SU-DHL-6 (cell line): ENCODE results near the gene PTCSC3.

Experiments
- H2AFZ ChIP-seq: fragments of 200-600 bp; sonication (generic); 2 replicates; pipeline ENCODE4 v1.6.1; 2014; ENCODE audit warnings: low read depth, mild to moderate bottlenecking, moderate library complexity, mixed read lengths, antibody characterized with exemption, low read length; ENCODE audit not compliant: severe bottlenecking
- H3F3A ChIP-seq: fragments of 200-600 bp; shearing (Covaris generic); 2 replicates; pipeline ENCODE4 v1.6.0; 2016; ENCODE audit warnings: antibody characterized with exemption, mild to moderate bottlenecking; ENCODE audit not compliant: insufficient read depth
- H3K27ac ChIP-seq: fragments of 200-600 bp; sonication (generic); 2 replicates; pipeline ENCODE4 v1.5.1; 2016; ENCODE audit warnings: low read depth, mild to moderate bottlenecking, low read length, moderate library complexity, mixed read lengths
- H3K27me3 ChIP-seq: fragments of 200-600 bp; sonication (generic), shearing (Covaris generic); 2 replicates; pipeline ENCODE4 v1.6.0; 2014; ENCODE audit warnings: mild to moderate bottlenecking, low read length
- H3K36me3 ChIP-seq: fragments of 200-600 bp; sonication (generic); 2 replicates; pipeline ENCODE4 v1.6.1; 2014; ENCODE audit warnings: mild to moderate bottlenecking, low read length, mixed read lengths
- H3K4me2 ChIP-seq: fragments of 300-600, 200-600 bp; shearing (Covaris generic), sonication (generic); 2 replicates; pipeline ENCODE4 v1.6.0; 2014; ENCODE audit warnings: low read length, low read depth, mild to moderate bottlenecking; ENCODE audit not compliant: poor library complexity, severe bottlenecking
- H3K4me3 ChIP-seq: fragments of 200-600 bp; sonication (generic); 2 replicates; pipeline ENCODE4 v1.5.1; 2014; ENCODE audit warnings: antibody characterized with exemption, low read length, mild to moderate bottlenecking, mixed read lengths; ENCODE audit not compliant: insufficient read depth, poor library complexity, severe bottlenecking
- H3K79me2 ChIP-seq: fragments of 200-600 bp; sonication (generic); 2 replicates; pipeline ENCODE4 v1.6.1; 2014; ENCODE audit warnings: mild to moderate bottlenecking, low read length, moderate library complexity; ENCODE audit not compliant: insufficient read depth
- H3K9ac ChIP-seq: fragments of 200-600 bp; sonication (generic); 2 replicates; pipeline ENCODE4 v1.7.0; 2014; ENCODE audit warnings: mild to moderate bottlenecking, low read length
- H3K9me2 ChIP-seq: fragments of 200-600 bp; sonication (generic); replicated peaks from 2 replicates; pipeline ENCODE4 v1.6.1; 2014; ENCODE audit warnings: low read length; ENCODE audit not compliant: insufficient read depth
- H3K9me3 ChIP-seq: fragments of 200-600 bp; sonication (generic); 2 replicates; pipeline ENCODE4 v1.6.1; 2014; ENCODE audit warnings: low read length, mixed read lengths; ENCODE audit not compliant: insufficient read depth
- H4K20me1 ChIP-seq: fragments of 200-600 bp; sonication (generic); 2 replicates; pipeline ENCODE4 v1.6.1; 2014; ENCODE audit warnings: low read depth, mild to moderate bottlenecking, antibody characterized with exemption, low read length, moderate library complexity, mixed read lengths
- EZH2phosphoT487 ChIP-seq: fragments of 200-600 bp; sonication (generic), shearing (Covaris generic); conservative IDR thresholded peaks from 2 replicates; pipeline ENCODE4 v1.6.1; 2018; ENCODE audit warnings: mild to moderate bottlenecking, antibody characterized with exemption, low read length, moderate library complexity, mixed read lengths
- TF ChIP-seq, protein P1 (sequence below): fragments of 200-600 bp; sonication (generic); IDR thresholded peaks from one replicate; pipeline ENCODE4 v1.5.1; 2017; ENCODE audit warnings: antibody characterized with exemption, mild to moderate bottlenecking, low read length, moderate library complexity; ENCODE audit not compliant: insufficient read depth, poor library complexity, severe bottlenecking

Gene PTCSC3

DNA sequence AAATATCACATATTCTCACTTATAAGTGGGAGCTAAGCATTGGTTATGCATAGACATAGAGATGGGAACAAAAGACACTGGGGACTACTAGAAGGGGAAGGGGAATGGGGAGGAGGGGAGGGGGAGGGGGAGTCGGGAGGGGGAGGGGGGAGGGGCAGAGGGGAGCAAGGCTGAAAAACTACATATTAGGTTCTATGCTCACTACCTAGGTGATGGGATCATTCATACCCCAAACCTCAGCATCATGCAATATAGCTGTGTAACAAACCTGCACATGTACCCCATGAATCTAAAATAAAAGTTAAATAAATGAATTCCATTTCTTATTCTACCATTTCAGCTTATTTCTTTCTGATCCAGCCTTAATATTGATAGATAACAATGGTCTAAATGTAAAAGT, 21.9 kb upstream of the PTCSC3 start:
- H3K9me3 ChIP-seq = no peaks in the 10 kb centered on the region
- no peaks in the 10 kb centered on the region for H3K79me2 ChIP-seq
- H4K20me1 ChIP-seq = no peaks in the 10 kb centered on the region
- TF ChIP-seq, protein P1, sequence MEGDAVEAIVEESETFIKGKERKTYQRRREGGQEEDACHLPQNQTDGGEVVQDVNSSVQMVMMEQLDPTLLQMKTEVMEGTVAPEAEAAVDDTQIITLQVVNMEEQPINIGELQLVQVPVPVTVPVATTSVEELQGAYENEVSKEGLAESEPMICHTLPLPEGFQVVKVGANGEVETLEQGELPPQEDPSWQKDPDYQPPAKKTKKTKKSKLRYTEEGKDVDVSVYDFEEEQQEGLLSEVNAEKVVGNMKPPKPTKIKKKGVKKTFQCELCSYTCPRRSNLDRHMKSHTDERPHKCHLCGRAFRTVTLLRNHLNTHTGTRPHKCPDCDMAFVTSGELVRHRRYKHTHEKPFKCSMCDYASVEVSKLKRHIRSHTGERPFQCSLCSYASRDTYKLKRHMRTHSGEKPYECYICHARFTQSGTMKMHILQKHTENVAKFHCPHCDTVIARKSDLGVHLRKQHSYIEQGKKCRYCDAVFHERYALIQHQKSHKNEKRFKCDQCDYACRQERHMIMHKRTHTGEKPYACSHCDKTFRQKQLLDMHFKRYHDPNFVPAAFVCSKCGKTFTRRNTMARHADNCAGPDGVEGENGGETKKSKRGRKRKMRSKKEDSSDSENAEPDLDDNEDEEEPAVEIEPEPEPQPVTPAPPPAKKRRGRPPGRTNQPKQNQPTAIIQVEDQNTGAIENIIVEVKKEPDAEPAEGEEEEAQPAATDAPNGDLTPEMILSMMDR = no peak
- no peak for TF ChIP-seq EZH2phosphoT487
- H3F3A ChIP-seq = no peaks in the 10 kb centered on the region
- H3K27ac ChIP-seq = no peak overlapping the region
- H3K4me2 ChIP-seq = no peak overlapping the region
- H3K27me3 ChIP-seq = no peaks in the 10 kb centered on the region
- H3K4me3 ChIP-seq = no peak overlapping the region
- H2AFZ ChIP-seq = no peak overlapping the region
- H3K36me3 ChIP-seq = no peaks in the 10 kb centered on the region
- H3K9ac ChIP-seq = no peak overlapping the region
- no peaks in the 10 kb centered on the region for H3K9me2 ChIP-seq

DNA sequence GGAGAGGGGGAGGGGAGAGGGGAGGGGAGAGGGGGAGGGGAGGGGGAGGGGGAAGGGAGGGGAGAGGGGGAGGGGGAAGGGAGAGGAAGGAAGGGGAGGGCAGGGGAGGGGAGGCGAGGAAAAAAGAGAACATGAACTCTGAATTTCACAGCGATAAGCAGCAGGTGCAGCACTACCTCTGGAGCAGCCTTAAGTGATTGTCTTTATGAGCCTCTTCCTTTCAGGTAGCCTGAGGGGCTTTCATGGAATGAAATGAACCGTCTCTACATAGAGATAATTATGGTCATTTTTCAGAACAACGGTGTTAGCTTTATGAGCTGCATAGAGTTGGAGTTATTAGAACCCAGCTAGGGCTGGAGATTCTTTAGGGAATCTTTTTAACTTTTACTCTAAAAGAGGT, 18.1 kb upstream of the PTCSC3 start:
- Histone ChIP-seq H3F3A (no peaks in the 10 kb centered on the region), H4K20me1 (no peaks in the 10 kb centered on the region)

GRCh38 chr14:36192530-36192929, 16.0 kb upstream of the PTCSC3 start:
- TF ChIP-seq, protein P1 = no peak
- no peak for TF ChIP-seq EZH2phosphoT487
- Histone ChIP-seq H3K9me3 (no peaks in the 10 kb centered on the region), H3K9ac (no peak overlapping the region), H3K9me2 (no peaks in the 10 kb centered on the region), H3K79me2 (no peaks in the 10 kb centered on the region), H3K36me3 (no peaks in the 10 kb centered on the region), H3K27ac (no peak overlapping the region), H2AFZ (no peak overlapping the region), H3K27me3 (no peaks in the 10 kb centered on the region), H3K4me2 (no peak overlapping the region), H3K4me3 (no peak overlapping the region), H3F3A (no peaks in the 10 kb centered on the region), H4K20me1 (no peaks in the 10 kb centered on the region)

More for the DNA sequence above, 18.1 kb upstream of the PTCSC3 start:
- no peaks in the 10 kb centered on the region for H3K9me3 ChIP-seq
- H2AFZ ChIP-seq = no peak overlapping the region
- H3K27me3 ChIP-seq = no peaks in the 10 kb centered on the region
- TF ChIP-seq EZH2phosphoT487 = no peak
- TF ChIP-seq, protein P1 = no peak
- no peak overlapping the region for H3K9ac ChIP-seq
- H3K9me2 ChIP-seq = no peaks in the 10 kb centered on the region
- H3K4me3 ChIP-seq = no peak overlapping the region
- H3K36me3 ChIP-seq = no peaks in the 10 kb centered on the region
- no peaks in the 10 kb centered on the region for H3K79me2 ChIP-seq
- H3K4me2 ChIP-seq = no peak overlapping the region
- no peak overlapping the region for H3K27ac ChIP-seq

DNA sequence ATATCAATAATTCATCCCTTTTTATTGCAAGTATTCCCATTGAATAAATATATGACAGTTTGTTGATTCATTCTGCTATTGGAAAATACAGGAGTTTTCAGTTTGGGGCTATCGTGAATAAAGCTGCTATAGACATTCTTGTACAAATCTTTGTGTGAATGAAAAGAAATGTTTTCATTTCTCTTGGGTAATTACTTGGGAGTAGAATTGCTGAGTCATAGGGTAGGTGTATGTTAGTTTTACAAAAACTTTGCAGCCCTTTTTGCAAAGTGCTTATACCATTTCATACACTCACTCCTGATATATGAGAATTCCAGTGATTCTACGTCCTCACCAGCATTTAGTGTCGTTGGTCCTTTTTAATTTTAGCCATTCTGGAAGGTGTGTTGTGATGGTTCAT, 6.9 kb upstream of the PTCSC3 start:
- H3K27me3 ChIP-seq = no peaks in the 10 kb centered on the region
- no peaks in the 10 kb centered on the region for H3K9me3 ChIP-seq
- no peak overlapping the region for H3K4me2 ChIP-seq
- no peak for TF ChIP-seq EZH2phosphoT487
- TF ChIP-seq, protein P1 = no peak
- H3F3A ChIP-seq = no peaks in the 10 kb centered on the region
- no peaks in the 10 kb centered on the region for H3K79me2 ChIP-seq
- no peak overlapping the region for H2AFZ ChIP-seq
- H3K9ac ChIP-seq = no peak overlapping the region
- no peaks in the 10 kb centered on the region for H4K20me1 ChIP-seq
- no peak overlapping the region for H3K4me3 ChIP-seq
- no peaks in the 10 kb centered on the region for H3K9me2 ChIP-seq
- H3K36me3 ChIP-seq = no peaks in the 10 kb centered on the region
- no peak overlapping the region for H3K27ac ChIP-seq
